Astrocyte (in vitro differentiated cells and primary cell): ENCODE results near the gene STK33. TPM values are rescaled to one million over a fixed set of nuclear protein-coding genes. Genes with fewer than 3 reads are reported as not detected.

Experiments used
- DNase-seq: peaks from one replicate; pipeline ENCODE4 v3.0.0-alpha.2; 2010; ENCODE audit warnings: low read depth
- FAIRE-seq: peaks from 2 replicates; lab custom pipeline; 2011; peaks lifted over from hg19 to GRCh38; lab: Jason Lieb, UNC
- H2AFZ ChIP-seq: 2 replicates; pipeline ENCODE4 v1.6.0; 2012; ENCODE audit warnings: low read depth, low read length, inconsistent platforms
- H3K27ac ChIP-seq: 2 replicates; pipeline ENCODE4 v1.5.1; 2011; ENCODE audit warnings: low read depth, low read length, inconsistent platforms
- H3K27me3 ChIP-seq: 2 replicates; pipeline ENCODE4 v1.6.0; 2011; ENCODE audit warnings: low read length, inconsistent platforms; ENCODE audit not compliant: insufficient read depth
- H3K36me3 ChIP-seq: 2 replicates; pipeline ENCODE4 v1.5.1; 2011; ENCODE audit warnings: low read length, inconsistent platforms; ENCODE audit not compliant: insufficient read depth
- H3K4me1 ChIP-seq: 2 replicates; pipeline ENCODE4 v1.5.1; 2011; ENCODE audit warnings: low read length, inconsistent platforms; ENCODE audit not compliant: insufficient read depth
- H3K4me2 ChIP-seq: 2 replicates; pipeline ENCODE4 v1.6.0; 2012; ENCODE audit warnings: low read length, inconsistent platforms
- H3K4me3 ChIP-seq: 2 replicates; pipeline ENCODE4 v1.5.1; 2011; ENCODE audit warnings: low read depth, mild to moderate bottlenecking, low read length, inconsistent platforms; ENCODE audit not compliant: insufficient read depth
- H3K79me2 ChIP-seq: 2 replicates; pipeline ENCODE4 v1.6.0; 2012; ENCODE audit warnings: mild to moderate bottlenecking, low read length, inconsistent platforms; ENCODE audit not compliant: insufficient read depth
- H3K9ac ChIP-seq: 2 replicates; pipeline ENCODE4 v1.6.0; 2012; ENCODE audit warnings: mild to moderate bottlenecking, low read length, inconsistent platforms
- H3K9me3 ChIP-seq: 2 replicates; pipeline ENCODE4 v1.5.1; 2012; ENCODE audit warnings: low read depth, mild to moderate bottlenecking, low read length, inconsistent platforms; ENCODE audit not compliant: insufficient read depth
- H4K20me1 ChIP-seq: 2 replicates; pipeline ENCODE4 v1.6.0; 2012; ENCODE audit warnings: low read length, inconsistent platforms; ENCODE audit not compliant: insufficient read depth
- H3K27ac Mint-ChIP-seq: one replicate; pipeline ENCODE4 v1.8.0; 2021; ENCODE audit warnings: mild to moderate bottlenecking, mixed read lengths; ENCODE audit not compliant: unreplicated experiment
- H3K27me3 Mint-ChIP-seq: one replicate; pipeline ENCODE4 v1.8.0; 2021; ENCODE audit warnings: low read depth, mixed read lengths; ENCODE audit not compliant: unreplicated experiment
- H3K36me3 Mint-ChIP-seq: one replicate; pipeline ENCODE4 v1.8.0; 2021; ENCODE audit warnings: low read depth, mixed read lengths; ENCODE audit not compliant: unreplicated experiment
- H3K4me1 Mint-ChIP-seq: one replicate; pipeline ENCODE4 v1.8.0; 2021; ENCODE audit warnings: low read depth, mixed read lengths; ENCODE audit not compliant: unreplicated experiment
- H3K4me3 Mint-ChIP-seq: one replicate; pipeline ENCODE4 v1.8.0; 2021; ENCODE audit warnings: mild to moderate bottlenecking, moderate library complexity, mixed read lengths; ENCODE audit not compliant: unreplicated experiment
- H3K9me3 Mint-ChIP-seq: one replicate; pipeline ENCODE4 v1.8.0; 2021; ENCODE audit warnings: mild to moderate bottlenecking, mixed read lengths; ENCODE audit not compliant: unreplicated experiment
- EZH2 ChIP-seq: IDR thresholded peaks from 2 replicates; pipeline ENCODE4 v1.6.1; 2012; ENCODE audit warnings: mild to moderate bottlenecking, low read length, inconsistent platforms; ENCODE audit not compliant: insufficient read depth
- total RNA-seq: library from RNA; stranded (reverse); gene quantifications from 2 replicates; pipeline ENCODE4 v1.2.1, GENCODE V29; 2021
- TF ChIP-seq, protein P1 (sequence below): IDR thresholded peaks from 2 replicates; pipeline ENCODE4 v1.5.1; 2011; ENCODE audit warnings: low read depth, mild to moderate bottlenecking, inconsistent platforms, low read length, moderate library complexity; ENCODE audit not compliant: insufficient read depth

STK33 gene
- total RNA-seq, 1 donor from 2014 or later = 7.5 TPM

DNA sequence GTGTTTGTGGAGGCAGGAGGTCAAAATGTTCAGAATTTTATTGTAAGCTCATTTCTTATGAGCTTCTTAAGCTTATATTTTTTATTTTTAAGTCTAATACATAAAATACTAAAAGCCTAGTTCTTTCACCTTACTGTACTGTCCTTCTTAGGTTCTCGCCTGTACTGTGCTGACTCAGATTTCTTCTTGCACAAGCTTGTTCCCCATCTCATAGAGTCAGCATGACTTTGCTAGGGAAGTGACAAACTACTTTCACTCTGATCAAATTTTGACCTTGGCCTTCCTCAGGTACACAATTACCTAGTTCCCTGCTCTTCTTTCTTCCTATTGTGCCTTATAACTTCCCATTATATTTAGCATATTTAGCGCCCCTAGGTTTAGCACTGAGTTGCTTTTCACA is 81.5 kb downstream of the STK33 start:
- H3K4me3 ChIP-seq = no peak overlapping the region
- no peaks in the 10 kb centered on the region for H3K4me1 Mint-ChIP-seq
- H4K20me1 ChIP-seq = no peaks in the 10 kb centered on the region
- H3K9ac ChIP-seq = no peak overlapping the region
- no peak overlapping the region for H3K27ac ChIP-seq
- no peaks in the 10 kb centered on the region for H3K36me3 Mint-ChIP-seq
- peaks cover 6% of the 10 kb centered on the region for H3K9me3 Mint-ChIP-seq
- no peaks in the 10 kb centered on the region for H3K4me1 ChIP-seq
- no peak overlapping the region for H3K4me2 ChIP-seq
- H3K4me3 Mint-ChIP-seq = no peak overlapping the region
- no peak overlapping the region for H2AFZ ChIP-seq
- TF ChIP-seq EZH2 = no peak
- TF ChIP-seq, protein P1, sequence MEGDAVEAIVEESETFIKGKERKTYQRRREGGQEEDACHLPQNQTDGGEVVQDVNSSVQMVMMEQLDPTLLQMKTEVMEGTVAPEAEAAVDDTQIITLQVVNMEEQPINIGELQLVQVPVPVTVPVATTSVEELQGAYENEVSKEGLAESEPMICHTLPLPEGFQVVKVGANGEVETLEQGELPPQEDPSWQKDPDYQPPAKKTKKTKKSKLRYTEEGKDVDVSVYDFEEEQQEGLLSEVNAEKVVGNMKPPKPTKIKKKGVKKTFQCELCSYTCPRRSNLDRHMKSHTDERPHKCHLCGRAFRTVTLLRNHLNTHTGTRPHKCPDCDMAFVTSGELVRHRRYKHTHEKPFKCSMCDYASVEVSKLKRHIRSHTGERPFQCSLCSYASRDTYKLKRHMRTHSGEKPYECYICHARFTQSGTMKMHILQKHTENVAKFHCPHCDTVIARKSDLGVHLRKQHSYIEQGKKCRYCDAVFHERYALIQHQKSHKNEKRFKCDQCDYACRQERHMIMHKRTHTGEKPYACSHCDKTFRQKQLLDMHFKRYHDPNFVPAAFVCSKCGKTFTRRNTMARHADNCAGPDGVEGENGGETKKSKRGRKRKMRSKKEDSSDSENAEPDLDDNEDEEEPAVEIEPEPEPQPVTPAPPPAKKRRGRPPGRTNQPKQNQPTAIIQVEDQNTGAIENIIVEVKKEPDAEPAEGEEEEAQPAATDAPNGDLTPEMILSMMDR = no peak
- H3K36me3 ChIP-seq = no peaks in the 10 kb centered on the region
- FAIRE-seq (no peak), DNase-seq (no peak)
- no peaks in the 10 kb centered on the region for H3K27me3 Mint-ChIP-seq
- H3K27ac Mint-ChIP-seq = no peak overlapping the region
- H3K79me2 ChIP-seq = no peaks in the 10 kb centered on the region
- H3K27me3 ChIP-seq = no peaks in the 10 kb centered on the region
- no peaks in the 10 kb centered on the region for H3K9me3 ChIP-seq

GRCh38 chr11:8503910-8504364 is 90.1 kb downstream of the STK33 start:
- TF ChIP-seq, protein P1 = no peak
- no peak for TF ChIP-seq EZH2
- H3K79me2 ChIP-seq = no peaks in the 10 kb centered on the region
- H3K36me3 Mint-ChIP-seq = no peaks in the 10 kb centered on the region
- no peak overlapping the region for H3K27ac ChIP-seq
- H3K27me3 Mint-ChIP-seq = no peaks in the 10 kb centered on the region
- FAIRE-seq = no peak
- DNase-seq = no peak
- no peaks in the 10 kb centered on the region for H3K36me3 ChIP-seq
- H4K20me1 ChIP-seq = no peaks in the 10 kb centered on the region
- H3K4me1 ChIP-seq = no peaks in the 10 kb centered on the region
- no peak overlapping the region for H3K4me3 ChIP-seq
- no peak overlapping the region for H3K4me2 ChIP-seq
- no peaks in the 10 kb centered on the region for H3K4me1 Mint-ChIP-seq
- no peak overlapping the region for H3K9ac ChIP-seq
- no peak overlapping the region for H2AFZ ChIP-seq
- no peaks in the 10 kb centered on the region for H3K9me3 ChIP-seq
- no peak overlapping the region for H3K27ac Mint-ChIP-seq
- no peak overlapping the region for H3K4me3 Mint-ChIP-seq
- no peaks in the 10 kb centered on the region for H3K27me3 ChIP-seq
- H3K9me3 Mint-ChIP-seq = no peaks in the 10 kb centered on the region

GRCh38 chr11:8501836-8502235 is 92.2 kb downstream of the STK33 start:
- no peak overlapping the region for H3K9ac ChIP-seq
- H2AFZ ChIP-seq = no peak overlapping the region
- H3K9me3 ChIP-seq = no peaks in the 10 kb centered on the region
- no peak overlapping the region for H3K4me3 Mint-ChIP-seq
- no peaks in the 10 kb centered on the region for H3K9me3 Mint-ChIP-seq
- TF ChIP-seq, protein P1 = no peak
- no peak for TF ChIP-seq EZH2
- H3K4me2 ChIP-seq = no peak overlapping the region
- H3K27ac ChIP-seq = no peak overlapping the region
- H3K36me3 Mint-ChIP-seq = no peaks in the 10 kb centered on the region
- DNase-seq = peak; percentile 33
- no peak overlapping the region for H3K4me3 ChIP-seq
- H3K27me3 Mint-ChIP-seq = no peaks in the 10 kb centered on the region
- FAIRE-seq = no peak
- H4K20me1 ChIP-seq = no peaks in the 10 kb centered on the region
- no peaks in the 10 kb centered on the region for H3K36me3 ChIP-seq
- no peaks in the 10 kb centered on the region for H3K27me3 ChIP-seq
- H3K27ac Mint-ChIP-seq = no peak overlapping the region
- no peaks in the 10 kb centered on the region for H3K79me2 ChIP-seq
- H3K4me1 Mint-ChIP-seq = no peaks in the 10 kb centered on the region
- no peaks in the 10 kb centered on the region for H3K4me1 ChIP-seq
